Measurements from ENCODE around the gene SH3D19. TPM values are rescaled to one million over a fixed set of nuclear protein-coding genes. Genes with fewer than 3 reads are reported as not detected.
"Not testable (repeated sequence)": the region's sequence is repeated elsewhere in the genome, so short reads cannot be mapped to it uniquely, and the experiment has no call there.

The SH3D19 gene
- total RNA-seq, 4 donors from 2014 or later: 35.2 to 316 (median 131) TPM

GRCh38 chr4:151322570-151322969, 2.8 kb downstream of the SH3D19 start:
- no peaks in the 10 kb centered on the region for H3K4me1 ChIP-seq
- intact Hi-C loops (cut with DNase I; ENCODE audit: low total_unique reads): no loop called here
- no peaks in the 10 kb centered on the region for H3K9me3 ChIP-seq
- no peaks in the 10 kb centered on the region for H3K36me3 ChIP-seq
- DNase-seq: no peak
- no peak overlapping the region for H3K4me3 ChIP-seq
- TF ChIP-seq POLR2A (IDR thresholded peaks at IDR 0.05) (no peak), CTCF (IDR thresholded peaks at IDR 0.05) (no peak)
- no peaks in the 10 kb centered on the region for H3K27me3 ChIP-seq
- peak overlapping the region; percentile 35 to 94 for H3K27ac ChIP-seq

GRCh38 chr4:151322161-151322560, 3.2 kb downstream of the SH3D19 start:
- H3K27ac ChIP-seq: peak overlapping the region; percentile 22 to 94
- DNase-seq; intact Hi-C loops (cut with DNase I; ENCODE audit: low total_unique reads); H3K36me3 ChIP-seq; H3K4me3 ChIP-seq; H3K4me1 ChIP-seq; H3K9me3 ChIP-seq; H3K27me3 ChIP-seq: not testable (repeated sequence)

- intact Hi-C loops (cut with DNase I; ENCODE audit: low total_unique reads): no loop called here
- Histone ChIP-seq H3K27me3 (no peaks in the 10 kb centered on the region), H3K4me3 (no peak overlapping the region), H3K27ac (peak overlapping the region in 1 of 2 donors; percentile 22), H3K4me1 (no peaks in the 10 kb centered on the region), H3K36me3 (no peaks in the 10 kb centered on the region), H3K9me3 (no peaks in the 10 kb centered on the region)
- DNase-seq: no peak
- TF ChIP-seq CTCF (IDR thresholded peaks at IDR 0.05): no peak
Measured at GRCh38 chr4:151321586-151321985, 3.8 kb downstream of the SH3D19 start.

- Histone ChIP-seq H3K4me1 (no peaks in the 10 kb centered on the region), H3K27ac (no peak overlapping the region)
Measured at GRCh38 chr4:151319490-151319889, 5.9 kb downstream of the SH3D19 start.

GRCh38 chr4:151318307-151319006, 6.9 kb downstream of the SH3D19 start:
- H3K27me3 ChIP-seq: no peaks in the 10 kb centered on the region
- TF ChIP-seq CTCF (IDR thresholded peaks at IDR 0.05) (no peak), POLR2A (IDR thresholded peaks at IDR 0.05) (no peak)
- no peak for DNase-seq
- intact Hi-C loops (cut with DNase I; ENCODE audit: low total_unique reads): no loop called here
- no peaks in the 10 kb centered on the region for H3K9me3 ChIP-seq
- H3K4me3 ChIP-seq: no peak overlapping the region
- no peak overlapping the region for H3K27ac ChIP-seq
- no peaks in the 10 kb centered on the region for H3K36me3 ChIP-seq
- H3K4me1 ChIP-seq: no peaks in the 10 kb centered on the region

More at GRCh38 chr4:151319490-151319889, 5.9 kb downstream of the SH3D19 start:
- TF ChIP-seq CTCF (IDR thresholded peaks at IDR 0.05) (no peak), POLR2A (IDR thresholded peaks at IDR 0.05) (no peak)
- Histone ChIP-seq H3K27me3 (no peaks in the 10 kb centered on the region), H3K36me3 (no peaks in the 10 kb centered on the region), H3K9me3 (no peaks in the 10 kb centered on the region), H3K4me3 (no peak overlapping the region)
- no peak for DNase-seq
- intact Hi-C loops (cut with DNase I; ENCODE audit: low total_unique reads): no loop called here

GRCh38 chr4:151316645-151317044, 8.8 kb downstream of the SH3D19 start:
- no peak overlapping the region for H3K4me3 ChIP-seq
- no peaks in the 10 kb centered on the region for H3K4me1 ChIP-seq

More at GRCh38 chr4:151316645-151317044, 8.8 kb downstream of the SH3D19 start:
- TF ChIP-seq CTCF (IDR thresholded peaks at IDR 0.05) (no peak), POLR2A (IDR thresholded peaks at IDR 0.05) (no peak)
- intact Hi-C loops (cut with DNase I; ENCODE audit: low total_unique reads): no loop called here
- DNase-seq: no peak
- Histone ChIP-seq H3K27me3 (no peaks in the 10 kb centered on the region), H3K36me3 (no peaks in the 10 kb centered on the region), H3K9me3 (no peaks in the 10 kb centered on the region), H3K27ac (no peak overlapping the region)

Measured in uterus (tissue), 4 donors.